ENCODE results near the gene CCDC33.
A peak's percentile ranks its signal among the peaks of the same experiment; 100 is the strongest.

CCDC33 gene

GRCh38 chr15:74259821-74260607 is 23.9 kb downstream of the CCDC33 start:
- DNase-seq: no peak

GRCh38 chr15:74261041-74261440 is 24.9 kb downstream of the CCDC33 start:
- DNase-seq: no peak

GRCh38 chr15:74261685-74262084 is 25.6 kb downstream of the CCDC33 start:
- no peak for DNase-seq

- DNase-seq: no peak
These were observed 26.0 kb downstream of the CCDC33 start for GRCh38 chr15:74262151-74262550.

- DNase-seq: no peak
These were observed 26.5 kb downstream of the CCDC33 start for GRCh38 chr15:74262625-74263024.

- no peak for DNase-seq
These were observed 27.3 kb downstream of the CCDC33 start for GRCh38 chr15:74263466-74263865.

- DNase-seq: peak; percentile 33
These were observed 28.0 kb downstream of the CCDC33 start for GRCh38 chr15:74264081-74264501.

GRCh38 chr15:74265046-74265639 is 29.0 kb downstream of the CCDC33 start:
- no peak for DNase-seq

- no peak for DNase-seq
These were observed 31.9 kb downstream of the CCDC33 start for GRCh38 chr15:74268020-74268419.

- DNase-seq: peak; percentile 53
These were observed 33.4 kb downstream of the CCDC33 start for GRCh38 chr15:74269362-74270035.

GRCh38 chr15:74270155-74270554 is 34.0 kb downstream of the CCDC33 start:
- no peak for DNase-seq

- DNase-seq: no peak
These were observed 34.9 kb downstream of the CCDC33 start for GRCh38 chr15:74270854-74271520.

GRCh38 chr15:74272812-74273211 is 36.7 kb downstream of the CCDC33 start:
- no peak for DNase-seq

- DNase-seq: no peak
These were observed 38.4 kb downstream of the CCDC33 start for GRCh38 chr15:74274470-74275038.

GRCh38 chr15:74275957-74276356 is 39.8 kb downstream of the CCDC33 start:
- no peak for DNase-seq

- no peak for DNase-seq
These were observed 40.4 kb downstream of the CCDC33 start for GRCh38 chr15:74276560-74276959.

- no peak for DNase-seq
These were observed 41.2 kb downstream of the CCDC33 start for GRCh38 chr15:74277242-74277810.

GRCh38 chr15:74278207-74278606 is 42.1 kb downstream of the CCDC33 start:
- DNase-seq: no peak

GRCh38 chr15:74281147-74282133 is 45.3 kb downstream of the CCDC33 start:
- no peak for DNase-seq

GRCh38 chr15:74283368-74283767 is 47.2 kb downstream of the CCDC33 start:
- no peak for DNase-seq

GRCh38 chr15:74289671-74290070 is 53.5 kb downstream of the CCDC33 start:
- DNase-seq: no peak

All from NCI-H345 (cell line).